ENCODE measurements around the gene YIPF1. TPM values are rescaled to one million over a fixed set of nuclear protein-coding genes. Genes with fewer than 3 reads are reported as not detected.
A peak's percentile ranks its signal among the peaks of the same experiment; 100 is the strongest.
"Not testable (repeated sequence)": the region's sequence is repeated elsewhere in the genome, so short reads cannot be mapped to it uniquely, and the experiment has no call there.

Gene YIPF1
- polyA plus RNA-seq, 1 of the 3 experiments (the other 2 are of a cell fraction): 23.1 TPM

- TF ChIP-seq, protein P1, sequence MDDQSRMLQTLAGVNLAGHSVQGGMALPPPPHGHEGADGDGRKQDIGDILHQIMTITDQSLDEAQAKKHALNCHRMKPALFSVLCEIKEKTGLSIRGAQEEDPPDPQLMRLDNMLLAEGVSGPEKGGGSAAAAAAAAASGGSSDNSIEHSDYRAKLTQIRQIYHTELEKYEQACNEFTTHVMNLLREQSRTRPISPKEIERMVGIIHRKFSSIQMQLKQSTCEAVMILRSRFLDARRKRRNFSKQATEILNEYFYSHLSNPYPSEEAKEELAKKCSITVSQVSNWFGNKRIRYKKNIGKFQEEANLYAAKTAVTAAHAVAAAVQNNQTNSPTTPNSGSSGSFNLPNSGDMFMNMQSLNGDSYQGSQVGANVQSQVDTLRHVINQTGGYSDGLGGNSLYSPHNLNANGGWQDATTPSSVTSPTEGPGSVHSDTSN (IDR thresholded peaks at IDR 0.05): no peak
- TF ChIP-seq TEAD4 (IDR thresholded peaks at IDR 0.05; ENCODE audit: borderline replicate concordance, insufficient read depth) (no peak), GABPA (IDR thresholded peaks at IDR 0.05; ENCODE audit: low read depth) (no peak), EZH2phosphoT487 (IDR thresholded peaks at IDR 0.05; ENCODE audit: borderline replicate concordance, low read depth) (no peak), POLR2AphosphoS5 (IDR thresholded peaks at IDR 0.05; ENCODE audit: low read depth, low read length) (no peak)
Measured at GRCh38 chr1:53822931-53823330, 66.7 kb downstream of the YIPF1 start (continued).

- H3K9me2 ChIP-seq: no peaks in the 10 kb centered on the region
- no peak overlapping the region for H3K9ac ChIP-seq
- no peaks in the 10 kb centered on the region for H3K9me3 ChIP-seq
- peaks cover 28 to 34% of the 10 kb centered on the region in 2 experiments for H3K36me3 ChIP-seq (replicated peaks in 1 of 2; ENCODE audit: control insufficient read depth in 1 of 2, insufficient read depth in 2 of 2, low read length in 1 of 2)
- H3K27me3 ChIP-seq (ENCODE audit: insufficient read depth): no peaks in the 10 kb centered on the region
- no peaks in the 10 kb centered on the region for H4K20me1 ChIP-seq (ENCODE audit: insufficient read depth)
- CTCF ChIA-PET: interaction anchor here (1.0 to 1.2 kb wide), 2 partner anchors 10 to 12 kb away, joined by 3 read pairs; no protein-coding TSS in a partner anchor
- TF ChIP-seq CTCF (IDR thresholded peaks at IDR 0.05) (0 out of 2 replicates have a peak, but pooled peaks have one; percentile 11), JUND (IDR thresholded peaks at IDR 0.05) (no peak)
- H3K4me3 ChIP-seq (ENCODE audit: low read depth in 2 of 2, low read length in 1 of 2): no peak overlapping the region
- no peak for DNase-seq
- H3K79me2 ChIP-seq (ENCODE audit: insufficient read depth): 0 out of 2 replicates have a peak, but pooled peaks cover 12% of the 10 kb centered on the region
- no peak overlapping the region for H2AFZ ChIP-seq (ENCODE audit: low read depth)
- 93% methylated on average over 5 of the region's 5 CpGs for WGBS (ENCODE audit: low lambda C conversion rate)
- POLR2A ChIA-PET: no interaction called here
- no peaks in the 10 kb centered on the region for H3K4me1 ChIP-seq (ENCODE audit: control insufficient read depth in 1 of 2, insufficient read depth in 2 of 2, low read depth in 1 of 2, low read length in 1 of 2)
- no peak overlapping the region for H3K27ac ChIP-seq (ENCODE audit: low read depth in 2 of 2, low read length in 1 of 2)
- H3F3A ChIP-seq (replicated peaks; ENCODE audit: insufficient read depth): no peaks in the 10 kb centered on the region
- no peak overlapping the region for H3K4me2 ChIP-seq
Measured at GRCh38 chr1:53821380-53821779, 68.2 kb downstream of the YIPF1 start.

GRCh38 chr1:53819387-53819786 lies 70.2 kb downstream of the YIPF1 start:
- H3K36me3 ChIP-seq (replicated peaks in 1 of 2; ENCODE audit: control insufficient read depth in 1 of 2, insufficient read depth in 2 of 2, low read length in 1 of 2): peaks cover 19 to 42% of the 10 kb centered on the region in 2 experiments
- H3K79me2 ChIP-seq (ENCODE audit: insufficient read depth): peaks cover 17% of the 10 kb centered on the region; the same call in 1 of the 2 replicates
- DNase-seq: no peak
- H3K4me3 ChIP-seq (ENCODE audit: low read depth in 2 of 2, low read length in 1 of 2): no peak overlapping the region
- no peak overlapping the region for H3K27ac ChIP-seq (ENCODE audit: low read depth in 2 of 2, low read length in 1 of 2)
- H3K9ac ChIP-seq: no peak overlapping the region
- ChIA-PET POLR2A (no interaction called here), CTCF (interaction anchor here (1.1 kb wide), 1 partner anchor 17 kb away, joined by 3 read pairs; no protein-coding TSS in a partner anchor)
- no peaks in the 10 kb centered on the region for H3K9me2 ChIP-seq
- H3F3A ChIP-seq (replicated peaks; ENCODE audit: insufficient read depth): no peaks in the 10 kb centered on the region
- no peak for TF ChIP-seq RXRA (IDR thresholded peaks at IDR 0.05; ENCODE audit: borderline replicate concordance, low read depth)
- no peak for TF ChIP-seq FOXM1 (IDR thresholded peaks at IDR 0.05; ENCODE audit: low read depth)
- H3K4me2 ChIP-seq: no peak overlapping the region
- H2AFZ ChIP-seq (ENCODE audit: low read depth): no peak overlapping the region
- no peaks in the 10 kb centered on the region for H3K4me1 ChIP-seq (ENCODE audit: control insufficient read depth in 1 of 2, insufficient read depth in 2 of 2, low read depth in 1 of 2, low read length in 1 of 2)
- no peaks in the 10 kb centered on the region for H3K27me3 ChIP-seq (ENCODE audit: insufficient read depth)
- no peaks in the 10 kb centered on the region for H4K20me1 ChIP-seq (ENCODE audit: insufficient read depth)
- H3K9me3 ChIP-seq: no peaks in the 10 kb centered on the region

- H3K27me3 ChIP-seq (ENCODE audit: insufficient read depth); DNase-seq; H3F3A ChIP-seq (replicated peaks; ENCODE audit: insufficient read depth); H3K9ac ChIP-seq; H3K4me1 ChIP-seq (ENCODE audit: control insufficient read depth in 1 of 2, insufficient read depth in 2 of 2, low read depth in 1 of 2, low read length in 1 of 2); POLR2A ChIA-PET; H4K20me1 ChIP-seq (ENCODE audit: insufficient read depth); H3K4me2 ChIP-seq; H3K9me2 ChIP-seq; H3K27ac ChIP-seq (ENCODE audit: low read depth in 2 of 2, low read length in 1 of 2); H3K9me3 ChIP-seq; H2AFZ ChIP-seq (ENCODE audit: low read depth); CTCF ChIA-PET; H3K4me3 ChIP-seq (ENCODE audit: low read depth in 2 of 2, low read length in 1 of 2): not testable (repeated sequence)
- Histone ChIP-seq H3K36me3 (replicated peaks in 1 of 2; ENCODE audit: control insufficient read depth in 1 of 2, insufficient read depth in 2 of 2, low read length in 1 of 2) (peaks cover 13 to 52% of the 10 kb centered on the region in 2 experiments), H3K79me2 (ENCODE audit: insufficient read depth) (peaks cover 19% of the 10 kb centered on the region; the same call in 1 of the 2 replicates)
- 96% methylated on average over 1 of the region's 1 CpG for WGBS (ENCODE audit: low lambda C conversion rate)
Measured at GRCh38 chr1:53816584-53816983, 73.0 kb downstream of the YIPF1 start.

DNA sequence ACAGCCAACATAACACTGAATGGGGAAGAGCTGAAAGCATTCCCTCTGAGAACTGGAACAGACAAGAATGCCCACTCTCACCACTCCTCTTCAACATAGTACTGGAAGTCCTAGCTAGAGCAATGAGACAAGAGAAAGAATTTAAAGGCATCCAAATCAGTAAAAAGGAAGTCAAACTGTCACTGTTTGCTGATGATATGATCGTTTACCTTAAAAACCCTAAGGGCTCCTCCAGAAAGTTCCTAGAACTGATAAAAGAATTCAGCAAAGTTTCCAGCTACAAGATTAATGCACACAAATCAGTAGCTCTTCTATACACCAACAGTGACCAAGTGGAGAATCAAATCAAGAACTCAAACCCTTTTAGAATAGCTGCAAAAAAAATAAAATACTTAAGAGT lies 74.1 kb downstream of the YIPF1 start:
- Histone ChIP-seq H3K36me3 (replicated peaks in 1 of 2; ENCODE audit: control insufficient read depth in 1 of 2, insufficient read depth in 2 of 2, low read length in 1 of 2) (peaks cover 13 to 55% of the 10 kb centered on the region in 2 experiments), H3K79me2 (ENCODE audit: insufficient read depth) (peaks cover 21% of the 10 kb centered on the region; the same call in 1 of the 2 replicates)
- H3K4me1 ChIP-seq (ENCODE audit: control insufficient read depth in 1 of 2, insufficient read depth in 2 of 2, low read depth in 1 of 2, low read length in 1 of 2); DNase-seq; H2AFZ ChIP-seq (ENCODE audit: low read depth); H3K4me3 ChIP-seq (ENCODE audit: low read depth in 2 of 2, low read length in 1 of 2); H3K9me3 ChIP-seq; H3K9ac ChIP-seq; H3K9me2 ChIP-seq; H3K4me2 ChIP-seq; POLR2A ChIA-PET; H4K20me1 ChIP-seq (ENCODE audit: insufficient read depth); H3K27me3 ChIP-seq (ENCODE audit: insufficient read depth); H3K27ac ChIP-seq (ENCODE audit: low read depth in 2 of 2, low read length in 1 of 2); H3F3A ChIP-seq (replicated peaks; ENCODE audit: insufficient read depth): not testable (repeated sequence)
- CTCF ChIA-PET: interaction anchor here (1.3 kb wide), 1 partner anchor 63 kb away, joined by 3 read pairs; no protein-coding TSS in a partner anchor
- WGBS (ENCODE audit: low lambda C conversion rate): 59% methylated on average over 1 of the region's 1 CpG
